Activated CD8-positive, alpha-beta memory T cell treated with anti-CD3 and anti-CD28 coated beads, Interleukin-2, amount 50 U/mL, for 24 hours (primary cell): ENCODE measurements around the gene CCDC27.

Source experiments
- DNase-seq: peaks from one replicate; pipeline ENCODE4 v3.0.0-alpha.2; 2020; ENCODE audit errors: extremely low read depth

CCDC27 gene

GRCh38 chr1:3752400-3752945 is at the start of gene CCDC27:
TSS of gene CCDC27 (plus strand) at chr1:3752450. CDS start at chr1:3752482, 32 bp downstream.
- DNase-seq, result no peak

DNA sequence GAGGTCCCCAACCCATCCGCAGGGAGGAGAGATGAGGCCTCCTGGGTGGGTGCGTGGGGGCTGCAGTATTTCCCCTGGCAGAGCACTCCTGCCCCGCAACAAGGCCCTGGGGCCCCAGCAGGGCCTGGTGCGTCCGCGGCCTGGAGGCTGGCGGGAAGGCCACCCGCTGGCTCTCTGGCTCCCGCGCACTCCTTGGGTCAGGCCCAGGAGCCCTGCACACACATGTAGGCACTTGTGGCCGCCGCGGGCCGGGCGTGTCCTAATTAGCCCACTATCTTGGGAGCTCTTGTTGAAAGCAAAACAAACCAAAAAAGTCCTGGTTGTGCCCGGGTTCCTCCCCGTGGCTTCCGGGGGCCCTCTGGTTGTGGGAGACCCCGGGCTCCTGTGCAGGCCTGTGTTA is 49.7 kb upstream of the CCDC27 start:
- no peak for DNase-seq

- no peak for DNase-seq
Observed at GRCh38 chr1:3702990-3703728, 49.1 kb upstream of the CCDC27 start.

- no peak for DNase-seq
Observed at GRCh38 chr1:3703786-3704371, 48.4 kb upstream of the CCDC27 start.

DNA sequence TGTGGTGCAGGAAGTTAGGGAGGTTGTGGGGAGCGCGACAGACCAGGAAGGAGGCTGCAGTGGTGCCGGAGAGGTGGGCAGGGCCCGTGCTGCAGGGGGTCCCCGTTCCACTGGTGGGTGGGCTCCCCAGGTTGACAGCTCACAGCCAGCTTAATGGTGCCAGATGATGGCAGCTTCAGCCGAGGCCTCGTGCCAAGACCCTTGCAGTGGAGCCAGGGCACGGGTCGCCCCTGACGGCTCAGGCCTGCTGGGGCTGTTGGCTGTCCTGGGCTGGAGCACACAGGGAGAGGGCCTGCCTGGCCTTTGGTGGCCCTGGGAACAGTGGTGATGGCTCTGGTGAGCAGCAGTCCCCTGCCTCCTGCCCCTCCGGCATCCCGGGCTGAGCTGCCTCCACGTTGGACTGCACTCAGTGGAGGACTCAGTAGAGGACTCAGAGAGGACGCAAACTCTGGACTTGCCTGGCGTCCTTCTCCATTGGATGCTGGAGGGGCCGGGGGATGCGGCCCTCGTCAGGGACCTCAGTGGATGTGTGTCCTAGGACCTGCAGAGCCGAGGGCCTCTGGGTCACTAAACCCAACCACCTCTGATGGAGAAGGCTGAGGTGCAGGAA is 46.8 kb upstream of the CCDC27 start:
- DNase-seq, result no peak

DNA sequence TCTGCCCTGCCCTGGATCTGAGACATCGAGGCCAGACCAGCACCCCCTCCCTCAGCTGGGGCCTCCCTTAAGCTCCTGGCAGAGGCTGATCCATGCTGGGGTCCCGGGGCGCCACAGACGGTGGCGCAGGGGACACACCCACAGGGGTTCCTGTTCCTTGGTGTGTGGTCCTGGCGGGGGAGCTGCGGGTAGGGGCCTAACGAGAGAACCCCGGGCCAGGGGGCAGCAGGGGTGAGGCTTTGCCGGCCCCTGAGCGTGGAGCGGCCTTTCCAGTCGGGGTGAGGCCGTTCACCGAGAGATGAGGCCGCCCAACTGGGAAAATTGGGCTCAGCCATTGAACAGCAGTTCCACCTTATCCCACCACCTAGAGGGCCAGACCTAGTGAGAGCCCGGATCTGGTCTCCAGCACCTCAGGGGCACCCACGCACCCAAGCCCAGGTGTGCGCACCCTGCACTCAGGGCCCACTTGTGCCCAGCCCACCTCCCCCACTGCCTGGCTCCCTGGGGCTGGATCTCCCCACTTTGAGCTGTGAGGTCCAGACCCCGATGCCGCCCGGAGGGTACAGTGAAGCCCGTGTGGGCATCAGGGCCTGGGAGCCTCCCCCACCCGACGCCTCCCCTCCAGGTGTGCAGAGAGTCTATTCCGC is 45.5 kb upstream of the CCDC27 start:
- DNase-seq, result no peak

- no peak for DNase-seq
Observed at GRCh38 chr1:3707298-3707938, 44.8 kb upstream of the CCDC27 start.

GRCh38 chr1:3707939-3708328 is 44.3 kb upstream of the CCDC27 start:
- no peak for DNase-seq

GRCh38 chr1:3708791-3709190 is 43.5 kb upstream of the CCDC27 start:
- no peak for DNase-seq

DNA sequence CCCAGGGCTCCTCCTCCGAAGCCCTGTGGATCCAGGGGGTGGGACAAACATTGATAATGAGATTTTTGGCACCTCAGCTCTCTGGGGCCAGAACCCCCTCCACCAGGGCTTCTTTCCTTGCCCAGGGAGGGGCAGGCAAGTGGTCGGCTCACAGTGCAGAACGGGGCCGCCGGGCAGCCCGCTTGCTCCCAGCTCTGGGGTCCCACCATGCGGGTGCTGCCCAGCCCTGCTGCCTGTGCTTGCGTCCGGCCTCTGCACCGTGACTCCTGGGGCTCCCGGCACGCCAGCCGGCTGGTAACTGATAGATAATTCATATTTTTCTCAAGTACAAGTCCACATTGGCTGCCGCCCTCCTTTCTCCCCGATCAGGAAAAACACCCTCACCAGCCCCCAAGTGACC is 42.0 kb upstream of the CCDC27 start:
- DNase-seq, result no peak

GRCh38 chr1:3711381-3711779 is 40.9 kb upstream of the CCDC27 start:
- no peak for DNase-seq

DNA sequence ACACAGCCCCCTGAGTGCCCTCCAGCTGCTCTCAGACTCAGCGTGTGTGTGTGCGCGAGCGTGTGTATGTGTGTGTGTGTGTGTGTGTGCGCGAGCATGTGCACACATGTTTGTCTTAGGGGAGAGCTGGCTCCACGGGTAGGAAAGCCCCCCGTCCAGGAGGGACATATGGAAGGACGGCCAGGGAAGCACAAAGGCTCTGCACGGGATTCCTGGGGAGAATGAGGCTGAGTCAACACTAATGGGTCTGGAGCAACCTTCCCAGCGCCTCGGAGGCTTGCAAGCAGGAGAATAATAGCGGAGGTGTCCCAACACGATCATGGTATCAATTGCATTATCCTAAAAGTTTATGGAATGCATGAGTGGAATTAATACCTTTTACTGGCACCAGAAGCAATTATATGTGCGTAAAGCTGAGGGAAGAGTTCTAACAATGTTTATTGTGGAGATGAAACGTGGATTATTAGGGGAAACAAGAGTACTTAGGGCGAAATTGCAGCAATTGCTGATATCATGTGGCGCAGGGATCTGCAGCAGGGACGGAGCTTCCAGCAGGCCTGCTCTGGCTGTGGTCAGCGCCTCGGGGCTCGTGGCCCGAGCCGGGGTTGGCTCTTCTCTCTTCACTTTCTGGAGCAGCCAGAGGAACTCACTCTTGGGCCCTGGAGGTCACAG is 40.3 kb upstream of the CCDC27 start:
- DNase-seq, result no peak

DNA sequence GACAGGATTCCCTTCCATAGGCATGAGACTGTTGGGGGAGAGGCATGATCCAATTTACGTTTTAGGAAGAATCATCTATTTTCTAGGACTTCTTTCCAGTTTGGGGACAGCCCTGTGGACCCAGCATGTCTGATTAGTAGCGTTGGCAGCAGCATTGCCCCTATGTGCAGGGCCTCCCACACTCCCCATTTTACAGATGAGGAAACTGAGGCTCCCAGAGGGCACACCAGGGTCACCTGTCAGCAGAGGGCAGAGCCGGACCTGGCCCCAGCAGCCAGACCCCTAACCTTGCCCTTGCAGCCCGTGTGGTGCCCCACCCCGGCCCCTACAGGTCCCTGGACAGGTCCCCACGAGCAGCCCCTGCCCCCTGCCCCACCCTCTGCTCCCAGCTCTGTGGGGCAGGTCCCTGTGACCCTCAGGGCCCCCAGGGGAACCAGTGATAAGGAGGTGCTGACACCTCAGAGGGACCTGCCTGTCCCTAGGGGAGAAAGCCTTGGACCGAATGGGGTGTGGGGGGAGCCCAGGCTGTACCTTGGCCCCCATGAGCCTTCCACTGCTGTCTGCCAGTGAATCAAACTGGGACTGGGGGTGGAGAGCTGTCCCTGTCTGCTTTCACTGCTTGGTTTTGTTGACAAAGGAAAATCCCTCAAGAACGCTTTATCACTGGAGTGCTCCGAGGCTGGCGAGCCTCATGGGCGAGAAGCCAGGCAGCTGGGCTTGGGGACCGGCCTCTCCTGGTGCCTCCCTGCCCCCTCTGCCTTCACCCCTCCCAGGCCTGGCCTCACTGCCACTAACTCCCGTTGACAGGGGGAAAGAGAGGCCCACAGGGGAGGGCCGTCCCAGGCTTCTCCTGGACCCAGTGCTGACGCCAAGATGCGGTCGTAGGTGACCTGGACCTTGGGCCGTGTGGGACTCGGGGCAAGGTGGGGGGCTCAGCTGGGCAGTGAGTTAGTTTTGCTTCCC is 39.4 kb upstream of the CCDC27 start:
- no peak for DNase-seq

DNA sequence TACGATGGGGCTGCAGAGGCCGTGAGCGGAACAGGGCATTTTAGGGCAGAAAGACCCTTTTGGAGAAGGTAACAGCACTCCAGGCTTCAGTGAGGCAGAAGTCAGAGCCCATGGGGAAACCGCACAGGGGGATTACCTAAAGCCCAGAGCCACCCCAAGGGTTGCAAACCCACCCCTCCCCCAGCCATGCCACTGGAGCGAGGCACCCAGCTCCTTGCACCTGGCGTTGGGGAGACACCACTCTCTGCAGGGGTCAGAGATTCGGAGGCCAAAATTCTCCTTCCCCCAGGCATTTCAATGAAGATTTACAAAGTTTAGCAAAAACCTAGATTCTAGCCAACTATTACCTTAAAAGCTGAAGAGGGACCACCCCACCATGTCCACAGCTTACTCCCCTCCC is 38.4 kb upstream of the CCDC27 start:
- no peak for DNase-seq

DNA sequence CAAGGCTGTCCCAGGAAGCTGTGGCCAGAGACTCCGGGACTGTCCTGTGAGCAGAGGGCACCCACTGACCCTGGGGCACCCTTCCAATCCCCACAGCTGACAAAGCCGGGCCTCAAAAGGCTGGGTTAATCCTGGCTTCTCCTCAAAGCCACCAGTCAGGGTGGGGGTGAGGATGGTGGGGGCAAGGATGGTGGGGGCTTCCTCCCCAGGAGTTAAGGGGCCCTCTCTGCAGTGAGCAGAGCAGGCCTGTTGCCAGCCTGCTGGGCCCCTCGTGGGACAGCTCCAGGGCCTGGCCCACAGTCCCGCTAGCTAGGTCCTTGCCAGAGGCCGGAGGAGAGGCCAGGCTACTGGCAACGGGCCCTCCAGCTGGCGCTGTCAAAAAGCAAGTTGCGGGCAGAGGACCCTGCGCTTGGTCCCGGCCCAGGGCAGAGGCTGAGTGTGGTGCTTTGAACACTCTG is 37.9 kb upstream of the CCDC27 start:
- no peak for DNase-seq

DNA sequence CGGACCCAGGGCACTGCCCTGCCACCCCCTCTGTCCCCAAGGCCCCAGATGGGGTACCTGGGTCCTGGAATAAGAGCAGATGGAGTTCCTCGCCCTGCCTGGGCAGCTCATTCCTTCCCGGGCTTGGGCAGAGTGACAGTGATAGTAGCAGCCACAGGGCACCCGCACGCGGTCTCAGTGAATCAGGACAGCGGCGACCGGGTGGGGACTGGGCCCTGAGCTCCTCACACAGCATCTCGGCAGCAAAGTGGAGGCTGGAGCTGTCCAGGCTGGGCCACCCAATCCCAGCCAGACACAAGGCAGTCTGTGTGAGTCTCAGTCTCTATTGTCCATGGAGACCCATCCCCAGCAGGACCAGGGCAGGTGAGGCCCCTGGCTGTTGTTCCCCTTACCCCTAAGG is 37.4 kb upstream of the CCDC27 start:
- no peak for DNase-seq

- no peak for DNase-seq
Observed at GRCh38 chr1:3716351-3716750, 35.9 kb upstream of the CCDC27 start.

GRCh38 chr1:3717041-3717714 is 35.1 kb upstream of the CCDC27 start:
- DNase-seq, result no peak

- no peak for DNase-seq
Observed at GRCh38 chr1:3717715-3718601, 34.3 kb upstream of the CCDC27 start.
